ENCODE results near the gene PSMB11. TPM values are rescaled to one million over a fixed set of nuclear protein-coding genes. Genes with fewer than 3 reads are reported as not detected.

PSMB11 gene
- total and polyA plus RNA-seq, 2 donors (not counting 1 experiment from before 2014, with no cell fraction given), result not detected

GRCh38 chr14:23018107-23018506 lies 23.9 kb upstream of the PSMB11 start:
- POLR2A ChIA-PET, result no interaction called here

More at GRCh38 chr14:23018107-23018506, 23.9 kb upstream of the PSMB11 start:
- H3K27me3 Mint-ChIP-seq, result no peaks in the 10 kb centered on the region
- Histone ChIP-seq H3K79me2 (ENCODE audit: control insufficient read depth, insufficient read depth, low read length) (no peaks in the 10 kb centered on the region), H3K4me1 (ENCODE audit: control insufficient read depth in 2 of 2, insufficient read depth in 2 of 2, low read length in 2 of 2) (no peaks in the 10 kb centered on the region), H4K20me1 (ENCODE audit: control insufficient read depth, insufficient read depth, low read length, poor library complexity, severe bottlenecking) (no peaks in the 10 kb centered on the region), H3K27ac (ENCODE audit: low read length in 2 of 2) (no peak overlapping the region), H3K36me3 (replicated peaks in 1 of 2; ENCODE audit: control extremely low read depth in 1 of 2, control insufficient read depth in 1 of 2, extremely low read depth in 1 of 2, insufficient read depth in 2 of 2, low read length in 1 of 2) (no peaks in the 10 kb centered on the region), H3K27me3 (replicated peaks in 1 of 4; ENCODE audit: control extremely low read depth in 1 of 4, control insufficient read depth in 3 of 4, insufficient read depth in 4 of 4, low read length in 3 of 4) (no peaks in the 10 kb centered on the region), H3K4me3 (ENCODE audit: control extremely low read depth in 1 of 5, extremely low read depth in 1 of 5, insufficient read depth in 1 of 5, low read depth in 2 of 5, low read length in 4 of 5) (no peak overlapping the region), H3K9ac (ENCODE audit: low read length) (no peak overlapping the region), H2AFZ (ENCODE audit: insufficient read depth, low read depth, low read length, poor library complexity, severe bottlenecking) (no peak overlapping the region), H3K9me3 (ENCODE audit: control extremely low read depth in 1 of 3, control insufficient read depth in 2 of 3, insufficient read depth in 1 of 3, low read length in 2 of 3) (no peaks in the 10 kb centered on the region), H3K4me2 (replicated peaks; ENCODE audit: low read depth, low read length, poor library complexity, severe bottlenecking) (no peak overlapping the region)
- TF ChIP-seq EZH2 (IDR thresholded peaks at IDR 0.05; ENCODE audit: borderline replicate concordance, insufficient read depth, low read depth, low read length, poor library complexity, severe bottlenecking) (no peak), CTCF (IDR thresholded peaks at IDR 0.05) (no peak)
- no peak for ATAC-seq (ENCODE audit: low read depth)
- no peaks in the 10 kb centered on the region for H3K4me1 Mint-ChIP-seq
- CTCF ChIA-PET, result no interaction called here
- intact Hi-C loops (cut with micrococcal nuclease), result no loop called here
- no peaks in the 10 kb centered on the region for H3K9me3 Mint-ChIP-seq (ENCODE audit: insufficient read depth)
- DNase-seq, result no peak
- no peak overlapping the region for H3K27ac Mint-ChIP-seq
- no peak overlapping the region for H3K4me3 Mint-ChIP-seq
